Subcutaneous abdominal adipose tissue (tissue), 5 donors: ENCODE measurements around the gene TSSK3.

Source experiments
- H3K27ac ChIP-seq: one replicate; pipeline ENCODE4 v1.7.0; 2013; ENCODE audit warnings: low read depth, mild to moderate bottlenecking, inconsistent platforms, low read length, moderate library complexity
- H3K27me3 ChIP-seq, 5 donors: one replicate each; pipeline ENCODE4 v1.7.0; 2013; ENCODE audit warnings: low read length in 5 of 5, inconsistent platforms in 1 of 5; ENCODE audit not compliant: control insufficient read depth in 5 of 5, insufficient read depth in 4 of 5
- H3K36me3 ChIP-seq, 5 donors: one replicate each; pipeline ENCODE4 v1.7.0; 2013; ENCODE audit warnings: low read length in 5 of 5; ENCODE audit not compliant: control insufficient read depth in 5 of 5, insufficient read depth in 5 of 5
- H3K4me1 ChIP-seq, 5 donors: one replicate each; pipeline ENCODE4 v1.7.0; 2013; ENCODE audit warnings: low read length in 5 of 5, mild to moderate bottlenecking in 3 of 5, moderate library complexity in 1 of 5; ENCODE audit not compliant: control insufficient read depth in 5 of 5, insufficient read depth in 5 of 5
- H3K4me3 ChIP-seq, 5 donors: one replicate each; pipeline ENCODE4 v1.7.0; 2013; ENCODE audit warnings: low read length in 5 of 5, low read depth in 1 of 5
- H3K9ac ChIP-seq, 5 donors: one replicate each; pipeline ENCODE4 v1.7.0; 2013; ENCODE audit warnings: low read length in 5 of 5, mild to moderate bottlenecking in 4 of 5, moderate library complexity in 3 of 5
- H3K9me3 ChIP-seq, 5 donors: one replicate each; pipeline ENCODE4 v1.7.0; 2013; ENCODE audit warnings: low read length in 5 of 5; ENCODE audit not compliant: control insufficient read depth in 5 of 5
- donor health status: healthy.
- donor health status: healthy.
- donor health status: healthy.
- donor health status: healthy.
- donor health status: healthy.

The TSSK3 gene

GRCh38 chr1:32362474-32363313 is at the start of gene TSSK3, which contains the start of gene FAM229A:
TSSK3 (plus strand) TSS chr1:32362539; CDS start chr1:32362702, 163 bp downstream.
FAM229A (minus strand) TSS chr1:32362485; CDS start chr1:32362091, 394 bp downstream.
- Histone ChIP-seq H3K27ac (no peak within 1 kb of the TSS), H3K4me1 (peaks cover 5 to 28% (median 21%) of the 10 kb centered on the region in 5 donors), H3K27me3 (no peaks in the 10 kb centered on the region), H3K4me3 (peak within 1 kb of the TSS; percentile 27 to 57 (median 45)), H3K9me3 (no peaks in the 10 kb centered on the region), H3K9ac (peak within 1 kb of the TSS in 3 of 5 donors; percentile 42 to 60 (median 53)), H3K36me3 (peaks cover 4 to 46% (median 35%) of the 10 kb centered on the region in 5 donors)

GRCh38 chr1:32316903-32317277 is 45.4 kb upstream of the TSSK3 start:
- peaks cover 0 to 7% (median 0%) of the 10 kb centered on the region in 5 donors for H3K4me1 ChIP-seq
- H3K4me3 ChIP-seq = no peak overlapping the region
- H3K27ac ChIP-seq = no peak overlapping the region
- peaks cover 4 to 21% (median 6%) of the 10 kb centered on the region in 5 donors for H3K36me3 ChIP-seq
- H3K27me3 ChIP-seq = no peaks in the 10 kb centered on the region
- H3K9me3 ChIP-seq = no peaks in the 10 kb centered on the region
- no peak overlapping the region for H3K9ac ChIP-seq

GRCh38 chr1:32318127-32318869 is 44.0 kb upstream of the TSSK3 start:
- Histone ChIP-seq H3K36me3 (peaks cover 4 to 21% (median 6%) of the 10 kb centered on the region in 5 donors), H3K9ac (no peak overlapping the region), H3K27me3 (no peaks in the 10 kb centered on the region), H3K27ac (no peak overlapping the region), H3K9me3 (no peaks in the 10 kb centered on the region), H3K4me3 (no peak overlapping the region), H3K4me1 (peaks cover 0 to 8% (median 0%) of the 10 kb centered on the region in 5 donors)

GRCh38 chr1:32321712-32322291 is 40.5 kb upstream of the TSSK3 start:
- Histone ChIP-seq H3K4me1 (peaks cover 0 to 8% (median 0%) of the 10 kb centered on the region in 5 donors), H3K4me3 (no peak overlapping the region), H3K27me3 (no peaks in the 10 kb centered on the region), H3K27ac (no peak overlapping the region), H3K9me3 (no peaks in the 10 kb centered on the region), H3K36me3 (peaks cover 5 to 32% (median 8%) of the 10 kb centered on the region in 5 donors), H3K9ac (no peak overlapping the region)

- no peaks in the 10 kb centered on the region for H3K27me3 ChIP-seq
- no peak overlapping the region for H3K27ac ChIP-seq
- H3K9me3 ChIP-seq = no peaks in the 10 kb centered on the region
- peak overlapping the region in 1 of 5 donors; percentile 30 for H3K9ac ChIP-seq
- H3K4me1 ChIP-seq = no peaks in the 10 kb centered on the region
- peaks cover 4 to 66% (median 47%) of the 10 kb centered on the region in 5 donors for H3K36me3 ChIP-seq
- H3K4me3 ChIP-seq = no peak overlapping the region
Observed at GRCh38 chr1:32327204-32327603, 35.1 kb upstream of the TSSK3 start.

- Histone ChIP-seq H3K9ac (no peak overlapping the region), H3K36me3 (peaks cover 4 to 73% (median 51%) of the 10 kb centered on the region in 5 donors), H3K27me3 (peaks cover 0 to 2% (median 0%) of the 10 kb centered on the region in 5 donors), H3K27ac (no peak overlapping the region), H3K4me3 (no peak overlapping the region), H3K4me1 (peaks cover 0 to 10% (median 8%) of the 10 kb centered on the region in 5 donors), H3K9me3 (no peaks in the 10 kb centered on the region)
Observed at GRCh38 chr1:32329931-32330466, 32.3 kb upstream of the TSSK3 start.

GRCh38 chr1:32330558-32331151 is 31.7 kb upstream of the TSSK3 start:
- H3K4me3 ChIP-seq = no peak overlapping the region
- H3K27ac ChIP-seq = no peak overlapping the region
- H3K9ac ChIP-seq = no peak overlapping the region
- no peaks in the 10 kb centered on the region for H3K9me3 ChIP-seq
- H3K4me1 ChIP-seq = peaks cover 0 to 12% (median 10%) of the 10 kb centered on the region in 5 donors
- H3K27me3 ChIP-seq = peaks cover 0 to 2% (median 0%) of the 10 kb centered on the region in 5 donors
- peaks cover 4 to 67% (median 50%) of the 10 kb centered on the region in 5 donors for H3K36me3 ChIP-seq

GRCh38 chr1:32331549-32331948 is 30.8 kb upstream of the TSSK3 start:
- Histone ChIP-seq H3K4me1 (peaks cover 0 to 17% (median 15%) of the 10 kb centered on the region in 5 donors), H3K9ac (no peak overlapping the region), H3K9me3 (no peaks in the 10 kb centered on the region), H3K4me3 (no peak overlapping the region), H3K36me3 (peaks cover 4 to 67% (median 50%) of the 10 kb centered on the region in 5 donors), H3K27ac (no peak overlapping the region), H3K27me3 (peaks cover 0 to 2% (median 0%) of the 10 kb centered on the region in 5 donors)

GRCh38 chr1:32332290-32333079 is 29.9 kb upstream of the TSSK3 start:
- no peak overlapping the region for H3K9ac ChIP-seq
- peaks cover 4 to 59% (median 42%) of the 10 kb centered on the region in 5 donors for H3K36me3 ChIP-seq
- peaks cover 0 to 27% (median 24%) of the 10 kb centered on the region in 5 donors for H3K4me1 ChIP-seq
- peaks cover 0 to 2% (median 0%) of the 10 kb centered on the region in 5 donors for H3K27me3 ChIP-seq
- no peaks in the 10 kb centered on the region for H3K9me3 ChIP-seq
- no peak overlapping the region for H3K4me3 ChIP-seq
- no peak overlapping the region for H3K27ac ChIP-seq
